ENCODE results near the gene GRK6. TPM values are rescaled to one million over a fixed set of nuclear protein-coding genes. Genes with fewer than 3 reads are reported as not detected.

GRK6 gene
- total and polyA plus RNA-seq, 2 of the 4 experiments (the other 2 are of a cell fraction): 25.3 to 30.1 TPM

DNA sequence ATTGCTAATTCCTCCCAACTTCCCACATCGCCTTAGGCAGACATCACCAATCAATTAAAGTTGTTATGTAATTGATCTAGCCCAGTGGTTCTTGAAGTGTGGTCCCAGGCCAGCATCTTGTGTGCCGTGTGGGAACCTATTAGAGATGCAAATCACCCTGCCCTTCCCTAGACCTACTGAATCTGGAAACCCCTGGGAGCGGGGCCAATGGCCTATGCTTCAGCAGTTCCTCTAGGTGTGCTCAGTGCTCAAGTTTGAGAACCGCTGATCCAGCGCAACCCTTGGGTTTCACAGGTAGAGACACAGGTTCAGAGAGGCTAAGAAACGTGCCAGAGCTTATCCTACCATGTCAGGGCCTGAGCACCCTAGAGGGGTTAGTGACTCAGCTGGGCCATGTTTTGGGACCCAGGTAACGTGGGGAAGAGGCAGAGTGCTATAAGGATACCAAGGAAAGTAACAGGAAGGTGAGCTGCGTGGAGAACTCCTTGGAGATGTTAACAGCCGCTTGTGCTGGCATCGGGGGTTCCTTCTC lies 37.9 kb upstream of the GRK6 start:
- no peak overlapping the region for H3K23ac ChIP-seq (ENCODE audit: low read depth, low read length)
- BruUV-seq (replicated peaks): no TSS peak
- no peak overlapping the region for H2BK120ac ChIP-seq (ENCODE audit: low read depth, low read length)
- peak overlapping the region; percentile 37 for H2AK5ac ChIP-seq (ENCODE audit: low read depth, low read length)
- no peak overlapping the region for H2BK15ac ChIP-seq (ENCODE audit: low read depth, low read length)
- no peak overlapping the region for H2BK20ac ChIP-seq (ENCODE audit: low read depth, low read length)
- no peak overlapping the region for H3K4me2 ChIP-seq (ENCODE audit: low read depth, low read length)
- H3K14ac ChIP-seq (replicated peaks; ENCODE audit: low read depth, low read length): 0 out of 2 replicates have a peak overlapping the region, but pooled peaks have one; percentile 28
- no peak overlapping the region for H4K8ac ChIP-seq (ENCODE audit: low read depth in 2 of 2, low read length in 2 of 2)
- no peak overlapping the region for H3K4ac ChIP-seq (ENCODE audit: low read depth, low read length)
- H4K91ac ChIP-seq (ENCODE audit: insufficient read depth, low read depth, low read length): no peak overlapping the region
- TF ChIP-seq, protein P1, sequence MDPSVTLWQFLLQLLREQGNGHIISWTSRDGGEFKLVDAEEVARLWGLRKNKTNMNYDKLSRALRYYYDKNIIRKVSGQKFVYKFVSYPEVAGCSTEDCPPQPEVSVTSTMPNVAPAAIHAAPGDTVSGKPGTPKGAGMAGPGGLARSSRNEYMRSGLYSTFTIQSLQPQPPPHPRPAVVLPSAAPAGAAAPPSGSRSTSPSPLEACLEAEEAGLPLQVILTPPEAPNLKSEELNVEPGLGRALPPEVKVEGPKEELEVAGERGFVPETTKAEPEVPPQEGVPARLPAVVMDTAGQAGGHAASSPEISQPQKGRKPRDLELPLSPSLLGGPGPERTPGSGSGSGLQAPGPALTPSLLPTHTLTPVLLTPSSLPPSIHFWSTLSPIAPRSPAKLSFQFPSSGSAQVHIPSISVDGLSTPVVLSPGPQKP (IDR thresholded peaks at IDR 0.05; ENCODE audit: borderline replicate concordance, low read depth, low read length): no peak
- TF ChIP-seq CTCF (conservative IDR thresholded peaks at IDR 0.05; ENCODE audit: low read depth, low read length) (no peak), MXI1 (IDR thresholded peaks at IDR 0.05; ENCODE audit: borderline replicate concordance, low read depth, low read length) (no peak), RFX5 (IDR thresholded peaks at IDR 0.05; ENCODE audit: low read depth, low read length) (no peak), POLR2A (IDR thresholded peaks at IDR 0.05; ENCODE audit: low read depth, low read length) (no peak), MAFK (IDR thresholded peaks at IDR 0.05; ENCODE audit: low read depth, low read length) (no peak), BHLHE40 (IDR thresholded peaks at IDR 0.05; ENCODE audit: low read depth, low read length) (no peak)
- no peak for DNase-seq
- intact Hi-C loops (cut with micrococcal nuclease) (no loop called here), in situ Hi-C loops (cut with MboI; ENCODE audit: low sequenced_read_pairs) (no loop called here), dilution Hi-C loops (cut with HindIII; ENCODE audit: low sequenced_read_pairs, unreplicated experiment) (no loop called here)
- no peak overlapping the region for H3K4me3 ChIP-seq (ENCODE audit: insufficient read depth, low read depth, low read length)
- ChIA-PET CTCF (interaction anchor here (0.5 to 1.5 kb wide), 4 partner anchors 9 to 69 kb away, joined by 3 to 14 read pairs (median 6); no protein-coding TSS in a partner anchor), POLR2A (ENCODE audit: unreplicated experiment) (no interaction called here)
- H3K9me3 ChIP-seq (ENCODE audit: control insufficient read depth, insufficient read depth, low read length): no peaks in the 10 kb centered on the region
- H3K56ac ChIP-seq (ENCODE audit: extremely low read depth, insufficient read depth, low read length): no peak overlapping the region
- H4K20me1 ChIP-seq (ENCODE audit: insufficient read depth, low read length): peaks cover 19% of the 10 kb centered on the region
- no peak overlapping the region for H2AK9ac ChIP-seq (replicated peaks; ENCODE audit: low read depth, low read length, poor library complexity)
- peaks cover 13% of the 10 kb centered on the region for H3K9me1 ChIP-seq (ENCODE audit: insufficient read depth, low read length)
- WGBS, 2 experiments (ENCODE audit: extremely low coverage in 2 of 2, insufficient read length in 1 of 2): 91% methylated on average over 6 of the region's 10 CpGs; no CpG with 5 or more reads in 1 of the 2 experiments
- peaks cover 16% of the 10 kb centered on the region for H3K4me1 ChIP-seq (ENCODE audit: control insufficient read depth, insufficient read depth, low read length)
- H3K27me3 ChIP-seq (ENCODE audit: control insufficient read depth, insufficient read depth, low read length): peaks cover 27% of the 10 kb centered on the region
- no peak overlapping the region for H3K9ac ChIP-seq (ENCODE audit: low read depth, low read length)
- no peak overlapping the region for H2AFZ ChIP-seq (replicated peaks; ENCODE audit: low read length, poor library complexity)
- peaks cover 0 to 2% of the 10 kb centered on the region in 2 experiments; a peak in 1 of 4 replicates for H3K79me1 ChIP-seq (ENCODE audit: low read depth in 1 of 2, low read length in 2 of 2)
- no peak overlapping the region for H2BK5ac ChIP-seq (ENCODE audit: low read depth, low read length, poor library complexity, severe bottlenecking)
- no peak overlapping the region for H3K27ac ChIP-seq (ENCODE audit: insufficient read depth, low read length)
- H4K5ac ChIP-seq (ENCODE audit: low read depth, low read length): no peak overlapping the region
- H3K36me3 ChIP-seq (ENCODE audit: control insufficient read depth, insufficient read depth, low read length): no peaks in the 10 kb centered on the region
- ATAC-seq (ENCODE audit: low read depth): no peak
- no peak overlapping the region for H3K18ac ChIP-seq (ENCODE audit: low read depth, low read length)
